22Rv1 (cell line): ENCODE results near the gene BLMH.

Experiments used
- ZFX ChIP-seq: fragments of 450-650 bp; IDR thresholded peaks from 2 replicates; pipeline ENCODE4 v1.6.1; 2017; ENCODE audit warnings: antibody characterized with exemption, borderline replicate concordance
- TF ChIP-seq, protein P1 (sequence below): fragments of 450-650 bp; IDR thresholded peaks from 2 replicates; pipeline ENCODE4 v1.5.1; 2017; ENCODE audit warnings: mild to moderate bottlenecking

- TF ChIP-seq, protein P1, sequence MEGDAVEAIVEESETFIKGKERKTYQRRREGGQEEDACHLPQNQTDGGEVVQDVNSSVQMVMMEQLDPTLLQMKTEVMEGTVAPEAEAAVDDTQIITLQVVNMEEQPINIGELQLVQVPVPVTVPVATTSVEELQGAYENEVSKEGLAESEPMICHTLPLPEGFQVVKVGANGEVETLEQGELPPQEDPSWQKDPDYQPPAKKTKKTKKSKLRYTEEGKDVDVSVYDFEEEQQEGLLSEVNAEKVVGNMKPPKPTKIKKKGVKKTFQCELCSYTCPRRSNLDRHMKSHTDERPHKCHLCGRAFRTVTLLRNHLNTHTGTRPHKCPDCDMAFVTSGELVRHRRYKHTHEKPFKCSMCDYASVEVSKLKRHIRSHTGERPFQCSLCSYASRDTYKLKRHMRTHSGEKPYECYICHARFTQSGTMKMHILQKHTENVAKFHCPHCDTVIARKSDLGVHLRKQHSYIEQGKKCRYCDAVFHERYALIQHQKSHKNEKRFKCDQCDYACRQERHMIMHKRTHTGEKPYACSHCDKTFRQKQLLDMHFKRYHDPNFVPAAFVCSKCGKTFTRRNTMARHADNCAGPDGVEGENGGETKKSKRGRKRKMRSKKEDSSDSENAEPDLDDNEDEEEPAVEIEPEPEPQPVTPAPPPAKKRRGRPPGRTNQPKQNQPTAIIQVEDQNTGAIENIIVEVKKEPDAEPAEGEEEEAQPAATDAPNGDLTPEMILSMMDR = no peak
- TF ChIP-seq ZFX = no peak
These were observed 4.8 kb upstream of the BLMH start for GRCh38 chr17:30296499-30297080.
